Ovary (tissue), 9 donors: Measurements from ENCODE around the gene HES4. TPM values are rescaled to one million over a fixed set of nuclear protein-coding genes. Genes with fewer than 3 reads are reported as not detected.

Experiments used
- DNase-seq, 5 donors: peaks; one replicate each; pipeline ENCODE4 v3.0.0-alpha.2; 2019 to 2020
- H3K27ac ChIP-seq, 2 donors: fragments of 200-600 bp; one replicate each; pipeline versions ENCODE4 v1.5.1 to v1.8.0; 2019 to 2022
- H3K27me3 ChIP-seq: fragments of 200-600 bp; one replicate; pipeline ENCODE4 v1.8.0; 2022
- H3K36me3 ChIP-seq: fragments of 200-600 bp; sonication (generic); one replicate; pipeline ENCODE4 v1.5.1; 2019
- H3K4me1 ChIP-seq: one replicate; pipeline ENCODE4 v1.8.1; 2013; ENCODE audit warnings: mild to moderate bottlenecking, moderate library complexity; ENCODE audit not compliant: insufficient read depth
- H3K4me3 ChIP-seq: fragments of 200-600 bp; sonication (generic); one replicate; pipeline ENCODE4 v1.5.1; 2017
- H3K9me3 ChIP-seq, 2 donors: fragments of 200-600 bp in 1 of 2; sonication (generic) in 1 of 2; one replicate each; pipeline versions ENCODE4 v1.5.1 to v1.8.1; 2013 to 2019; ENCODE audit warnings: mild to moderate bottlenecking in 1 of 2, moderate library complexity in 1 of 2
- CTCF ChIP-seq, 3 donors: fragments of 450-650 bp in 2 of 3; fragments of 200-600 bp in 1 of 3; IDR thresholded peaks; one replicate each; pipeline versions ENCODE4 v1.5.1 to v1.8.0; 2016 to 2022; ENCODE audit warnings: antibody characterized with exemption in 3 of 3, mild to moderate bottlenecking in 1 of 3
- EP300 ChIP-seq: sonication (generic); formaldehyde crosslinking; IDR thresholded peaks from one replicate; pipeline ENCODE4 v1.6.1; 2017; ENCODE audit warnings: antibody characterized with exemption
- POLR2A ChIP-seq: fragments of 450-650 bp; IDR thresholded peaks from one replicate; pipeline ENCODE4 v1.6.1; 2017; ENCODE audit warnings: antibody characterized with exemption, mild to moderate bottlenecking, moderate library complexity
- WGBS, 3 donors: extraction: QIAGEN DNeasy Blood & Tissue Kit in 1 of 3; methylation state at CpG; one replicate each; pipeline versions ENCODE4 v1.1.5 to v1.1.7; 2013 to 2017; 5-methylcytosine and 5-hydroxymethylcytosine counted together
- intact Hi-C, 4 donors: fragments of 100-400 bp; cut with DNase I; formaldehyde crosslinking; loops; one replicate each; pipeline versions ENCODE4 v1.11.0 to v1.15.1; 2022 to 2023
- polyA plus RNA-seq, 2 donors: library from polyadenylated mRNA; stranded (reverse); fragments of 200-250 nt in 1 of 2; fragments of 350-450 nt in 1 of 2; fragmentation: Illumina TruSeq in 1 of 2; extraction: RNeasy Lipid Tissue Mini Kit (QIAGEN cat#74804) in 1 of 2; gene quantifications; one replicate each; pipeline ENCODE4 v1.2.3, GENCODE V29; 2013 to 2014
- total RNA-seq, 7 donors: library from RNA; depleted of rRNA in 2 of 7; stranded (reverse); fragments of >200 nt in 2 of 7; fragmentation: NEBNext Ultra II Directional in 3 of 7; extraction: Animal tissue kit (Norgen Biotek cat#: 25700) in 3 of 7; gene quantifications; one replicate each; pipeline versions ENCODE4 v1.1.0 to v1.2.4, GENCODE V29; 2016 to 2023
- donor health status: DM: no; HTN: no; CAD: no; lungs with moderate emphysema.
- donor health status: DM: no; HTN: no; CAD: no.
- donor health status: Bipolar disorder and iron deficiency.
- donor health status: DM: yes; HTN: yes; CAD: no.
- donor health status: DM: no; HTN: no; CAD: no.
- donor health status: DM: yes; HTN: yes; CAD: no.

Gene HES4
- total and polyA plus RNA-seq, 9 donors, result 4.5 to 76.2 (median 7.3) TPM; not detected in 1

GRCh38 chr1:961132-961669 is 38.7 kb downstream of the HES4 start:
- WGBS, 3 donors, result 26 to 52% (median 32%) methylated on average over 35 to 56 of the region's 56 CpGs
- intact Hi-C loops, result no loop called here
- TF ChIP-seq POLR2A (no peak), EP300 (no peak), CTCF (IDR thresholded peaks at IDR 0.05) (no peak)
- Histone ChIP-seq H3K27me3 (no peaks in the 10 kb centered on the region), H3K36me3 (no peaks in the 10 kb centered on the region), H3K4me1 (peaks cover 15% of the 10 kb centered on the region), H3K9me3 (no peaks in the 10 kb centered on the region), H3K4me3 (peak overlapping the region; percentile 80), H3K27ac (no peak overlapping the region)
- no peak for DNase-seq

DNA sequence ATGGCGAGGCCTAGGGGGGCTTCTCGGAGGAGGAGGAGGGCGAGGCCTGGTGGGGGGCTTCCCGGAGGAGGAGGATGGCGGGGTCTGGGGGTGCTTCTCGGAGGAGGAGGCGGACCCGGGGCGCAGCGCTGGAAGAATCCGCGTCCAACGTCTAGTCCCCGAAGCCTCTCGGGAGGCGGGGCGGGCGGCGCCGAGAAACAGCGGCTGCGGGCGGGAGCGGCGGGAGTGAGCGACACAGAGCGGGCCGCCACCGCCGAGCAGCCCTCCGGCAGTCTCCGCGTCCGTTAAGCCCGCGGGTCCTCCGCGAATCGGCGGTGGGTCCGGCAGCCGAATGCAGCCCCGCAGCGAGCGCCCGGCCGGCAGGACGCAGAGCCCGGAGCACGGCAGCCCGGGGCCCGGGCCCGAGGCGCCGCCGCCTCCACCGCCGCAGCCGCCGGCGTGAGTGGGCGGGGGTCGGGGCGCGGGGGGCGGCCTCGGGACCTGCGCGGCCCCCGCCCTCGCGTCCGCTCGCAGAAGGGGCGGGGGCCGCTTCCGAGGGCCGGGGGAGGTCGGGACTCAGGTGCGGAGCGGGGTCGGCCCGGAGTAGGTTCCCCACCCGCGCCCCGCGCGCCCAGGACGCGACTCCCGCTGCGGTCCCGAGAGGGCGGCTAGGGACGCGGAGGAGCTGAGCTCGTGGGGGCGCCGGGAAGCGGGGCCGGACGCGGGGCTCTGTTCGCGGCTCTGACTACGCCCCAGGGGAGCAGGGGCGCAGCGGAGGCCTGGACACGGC is 39.4 kb downstream of the HES4 start, which contains the start of gene KLHL17:
Gene KLHL17, plus strand, starts transcription at position 222 of the 769 bp plus-strand sequence. Its CDS starts 110 bp downstream, at position 332.
- intact Hi-C loops, result no loop called here
- TF ChIP-seq POLR2A (no peak), EP300 (no peak), CTCF (IDR thresholded peaks at IDR 0.05) (no peak)
- WGBS, 3 donors, result 0 to 2% (median 1%) methylated on average over 65 to 99 of the region's 109 CpGs
- H3K9me3 ChIP-seq, result no peaks in the 10 kb centered on the region
- H3K4me3 ChIP-seq, result peak within 1 kb of the TSS; percentile 80
- H3K36me3 ChIP-seq, result no peaks in the 10 kb centered on the region
- peaks cover 15% of the 10 kb centered on the region for H3K4me1 ChIP-seq
- peak in 3 of 5 donors; percentile 57 to 67 (median 63) for DNase-seq
- no peak within 1 kb of the TSS for H3K27ac ChIP-seq
- no peaks in the 10 kb centered on the region for H3K27me3 ChIP-seq

GRCh38 chr1:959731-960362 is 40.0 kb downstream of the HES4 start:
- H3K4me3 ChIP-seq, result peak overlapping the region; percentile 80
- TF ChIP-seq EP300 (no peak), CTCF (IDR thresholded peaks at IDR 0.05) (no peak), POLR2A (no peak)
- DNase-seq, result peak in 1 of 5 donors; percentile 48
- intact Hi-C loops, result no loop called here
- H3K4me1 ChIP-seq, result peaks cover 15% of the 10 kb centered on the region
- no peaks in the 10 kb centered on the region for H3K27me3 ChIP-seq
- H3K9me3 ChIP-seq, result no peaks in the 10 kb centered on the region
- 12 to 16% (median 14%) methylated on average over 38 to 56 of the region's 57 CpGs for WGBS, 3 donors
- no peaks in the 10 kb centered on the region for H3K36me3 ChIP-seq
- no peak overlapping the region for H3K27ac ChIP-seq

- intact Hi-C loops, result no loop called here
- H3K36me3 ChIP-seq, result no peaks in the 10 kb centered on the region
Measured at GRCh38 chr1:958823-959730, 40.8 kb downstream of the HES4 start, which contains the start of gene NOC2L. Gene NOC2L, minus strand, starts transcription at chr1:959256. Its CDS starts 16 bp downstream, at chr1:959240.

More at GRCh38 chr1:958823-959730, 40.8 kb downstream of the HES4 start, which contains the start of gene NOC2L:
- DNase-seq, result peak; percentile 89 to 98 (median 94)
- Histone ChIP-seq H3K4me3 (peak within 1 kb of the TSS; percentile 80), H3K9me3 (no peaks in the 10 kb centered on the region), H3K27me3 (no peaks in the 10 kb centered on the region), H3K4me1 (peaks cover 15% of the 10 kb centered on the region), H3K27ac (no peak within 1 kb of the TSS)
- TF ChIP-seq POLR2A, result peak; percentile 49
- TF ChIP-seq CTCF (IDR thresholded peaks at IDR 0.05), result no peak
- 3 to 4% (median 4%) methylated on average over 59 to 101 of the region's 101 CpGs for WGBS, 3 donors
